SH-SY5Y (cell line): ENCODE results near the gene DDX27.

Source experiments
- GATA2 ChIP-seq: IDR thresholded peaks from 2 replicates; pipeline ENCODE4 v1.6.1; 2011; ENCODE audit warnings: mild to moderate bottlenecking, low read depth, low read length
- GATA3 ChIP-seq: IDR thresholded peaks from 2 replicates; pipeline ENCODE4 v1.6.1; 2011; ENCODE audit warnings: low read depth, mild to moderate bottlenecking, low read length, moderate library complexity

DNA sequence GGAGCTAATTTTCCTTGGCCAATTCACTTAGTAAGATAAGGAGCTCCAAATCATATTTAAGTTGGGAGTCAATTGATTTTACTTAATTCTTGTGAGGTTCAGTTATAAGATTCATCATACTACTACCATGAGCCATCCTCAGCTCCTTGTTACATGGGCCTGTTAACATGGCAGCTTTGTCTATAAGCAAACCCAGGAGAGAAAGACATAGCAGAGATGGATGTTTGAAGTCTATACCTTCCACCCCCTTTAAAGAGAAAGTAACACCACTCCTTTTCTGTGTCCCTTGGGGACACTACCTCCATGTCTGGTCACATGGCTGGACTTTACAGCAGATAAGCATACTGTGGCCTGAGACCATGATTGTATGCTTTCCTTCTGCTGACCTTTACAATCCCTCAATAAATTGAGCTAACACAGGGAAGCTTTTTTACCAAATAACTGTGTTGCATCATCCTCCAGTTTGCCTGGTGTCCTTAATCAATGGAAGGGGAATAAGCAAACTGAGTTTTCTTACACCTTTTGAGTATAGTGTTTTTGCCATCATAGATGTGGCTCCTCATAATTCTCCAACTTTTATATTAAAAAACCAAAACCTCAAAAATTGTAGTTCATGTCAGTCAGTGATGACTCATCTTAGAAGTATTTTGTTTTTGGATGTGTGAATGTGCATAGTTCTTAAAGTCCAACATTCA lies 68.5 kb downstream of the DDX27 start:
- TF ChIP-seq GATA2 (no peak), GATA3 (no peak)
